ENCODE measurements around the gene OR51A2. TPM values are rescaled to one million over a fixed set of nuclear protein-coding genes. Genes with fewer than 3 reads are reported as not detected.

Gene OR51A2
- total RNA-seq, 1 donor from 2014 or later: not detected

Other genes starting within 250 kb of the OR51A2 start
- not detected in 2 replicates for gene OR51F1, start 185.8 kb downstream of the OR51A2 start, total RNA-seq
- not detected in 2 replicates for gene OR52R1, start 151.3 kb downstream of the OR51A2 start, total RNA-seq
- gene OR51F2, start 134.4 kb downstream of the OR51A2 start, total RNA-seq: not detected in 2 replicates
- gene OR51S1, start 106.5 kb downstream of the OR51A2 start, total RNA-seq: not detected in 2 replicates
- not detected in 2 replicates for gene OR51T1, start 73.8 kb downstream of the OR51A2 start, total RNA-seq
- gene OR51A7, start 51.9 kb downstream of the OR51A2 start, total RNA-seq: not detected in 2 replicates
- not detected in 2 replicates for gene OR51G2, start 36.4 kb downstream of the OR51A2 start, total RNA-seq
- not detected in 2 replicates for gene OR51G1, start 31.4 kb downstream of the OR51A2 start, total RNA-seq
- not detected in 2 replicates for gene OR51A4, start 8.1 kb downstream of the OR51A2 start, total RNA-seq
- gene OR51L1, start 39.1 kb upstream of the OR51A2 start, total RNA-seq: not detected in 2 replicates
- gene OR52J3, start 90.8 kb upstream of the OR51A2 start, total RNA-seq: not detected in 2 replicates
- gene OR52E2, start 103.9 kb upstream of the OR51A2 start, total RNA-seq: not detected in 2 replicates
- gene OR52E1, start 113.9 kb upstream of the OR51A2 start, total RNA-seq: not detected in 2 replicates
- not detected in 2 replicates for gene OR52A5, start 182.6 kb upstream of the OR51A2 start, total RNA-seq
- gene OR52A1, start 199.0 kb upstream of the OR51A2 start, total RNA-seq: not detected in 2 replicates
- not detected in 2 replicates for gene OR51V1, start 245.0 kb upstream of the OR51A2 start, total RNA-seq